ENCODE measurements around the gene YIF1B.

Gene YIF1B

DNA sequence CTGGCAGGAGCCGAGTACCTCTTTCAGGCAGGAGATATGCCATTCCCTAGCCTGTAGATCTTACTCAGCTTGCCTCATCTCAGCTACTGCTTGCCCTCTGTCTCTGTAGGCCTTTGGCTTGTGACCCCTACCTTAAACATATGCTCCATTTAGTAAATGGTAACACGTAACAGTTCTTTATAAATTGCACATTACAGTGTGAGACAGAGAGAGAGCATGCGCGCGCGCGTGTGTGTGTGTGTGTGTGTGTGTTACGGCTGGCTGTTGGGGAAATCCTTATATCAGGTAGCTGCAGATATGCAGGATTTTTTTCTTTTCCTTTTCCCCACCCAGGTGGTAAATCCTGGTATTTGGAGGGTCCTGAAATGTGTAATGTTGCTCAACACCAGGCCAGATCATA, 47.2 kb downstream of the YIF1B start:
- H3K4me1 ChIP-seq (ENCODE audit: insufficient read depth, low read length): no peaks in the 10 kb centered on the region

DNA sequence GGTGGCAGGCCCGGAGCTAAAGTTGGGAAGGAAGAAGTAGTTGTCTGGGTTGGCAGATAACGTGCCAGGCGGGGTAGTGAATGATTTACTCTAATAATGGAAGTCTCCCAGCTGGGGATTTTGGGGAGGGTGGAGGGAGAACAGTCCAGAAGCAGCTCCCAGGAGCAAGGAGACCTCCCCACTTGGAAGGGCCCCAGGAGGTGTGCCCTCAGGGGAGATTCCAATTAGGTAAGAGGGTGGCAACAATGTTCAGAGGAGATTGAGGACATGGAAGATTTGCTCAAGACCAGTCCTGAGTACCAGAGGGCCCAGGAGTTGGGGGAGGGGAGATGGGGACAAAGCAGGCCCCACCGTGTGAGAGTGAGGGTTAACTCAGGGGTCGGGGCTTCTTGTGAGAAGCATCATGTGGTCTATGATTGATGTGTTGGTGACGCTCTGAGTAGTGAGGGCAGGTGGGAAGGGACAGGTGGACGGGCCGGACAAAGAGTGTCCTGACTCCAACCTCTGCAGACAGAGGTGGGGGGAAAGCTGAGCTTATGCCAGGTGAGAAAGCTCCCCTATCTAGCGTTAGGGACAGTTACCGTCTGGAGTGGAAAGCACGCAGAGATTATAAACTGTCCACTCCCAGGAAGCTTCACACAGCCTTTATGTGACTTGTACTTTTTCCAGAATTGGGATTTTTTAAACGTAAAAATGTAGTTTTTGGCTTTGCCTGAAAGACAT, 47.8 kb downstream of the YIF1B start:
- H3K4me2 ChIP-seq (ENCODE audit: insufficient read depth, low read length): no peak overlapping the region
- H4K20me1 ChIP-seq (ENCODE audit: insufficient read depth, low read length): no peaks in the 10 kb centered on the region
- no peaks in the 10 kb centered on the region for H3K27me3 ChIP-seq (ENCODE audit: insufficient read depth, low read length, poor library complexity)
- no peak overlapping the region for H3K4me3 ChIP-seq (ENCODE audit: low read depth in 1 of 2, low read length in 2 of 2)
- no peak overlapping the region for H2AFZ ChIP-seq (ENCODE audit: low read depth, low read length)
- H3K79me2 ChIP-seq (ENCODE audit: insufficient read depth, low read length): no peaks in the 10 kb centered on the region
- H3K4me1 ChIP-seq (ENCODE audit: insufficient read depth, low read length): no peaks in the 10 kb centered on the region
- DNase-seq: no peak
- H3K36me3 ChIP-seq (ENCODE audit: insufficient read depth, low read length): no peaks in the 10 kb centered on the region
- no peak overlapping the region for H3K27ac ChIP-seq (ENCODE audit: low read length)
- H3K9ac ChIP-seq (ENCODE audit: low read depth, low read length): no peak overlapping the region
- no peak for ATAC-seq (ENCODE audit: insufficient read depth, low read depth)
- no peak for TF ChIP-seq EZH2 (IDR thresholded peaks at IDR 0.05; ENCODE audit: borderline replicate concordance, low read depth, low read length, severe bottlenecking)
- TF ChIP-seq, protein P1, sequence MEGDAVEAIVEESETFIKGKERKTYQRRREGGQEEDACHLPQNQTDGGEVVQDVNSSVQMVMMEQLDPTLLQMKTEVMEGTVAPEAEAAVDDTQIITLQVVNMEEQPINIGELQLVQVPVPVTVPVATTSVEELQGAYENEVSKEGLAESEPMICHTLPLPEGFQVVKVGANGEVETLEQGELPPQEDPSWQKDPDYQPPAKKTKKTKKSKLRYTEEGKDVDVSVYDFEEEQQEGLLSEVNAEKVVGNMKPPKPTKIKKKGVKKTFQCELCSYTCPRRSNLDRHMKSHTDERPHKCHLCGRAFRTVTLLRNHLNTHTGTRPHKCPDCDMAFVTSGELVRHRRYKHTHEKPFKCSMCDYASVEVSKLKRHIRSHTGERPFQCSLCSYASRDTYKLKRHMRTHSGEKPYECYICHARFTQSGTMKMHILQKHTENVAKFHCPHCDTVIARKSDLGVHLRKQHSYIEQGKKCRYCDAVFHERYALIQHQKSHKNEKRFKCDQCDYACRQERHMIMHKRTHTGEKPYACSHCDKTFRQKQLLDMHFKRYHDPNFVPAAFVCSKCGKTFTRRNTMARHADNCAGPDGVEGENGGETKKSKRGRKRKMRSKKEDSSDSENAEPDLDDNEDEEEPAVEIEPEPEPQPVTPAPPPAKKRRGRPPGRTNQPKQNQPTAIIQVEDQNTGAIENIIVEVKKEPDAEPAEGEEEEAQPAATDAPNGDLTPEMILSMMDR (IDR thresholded peaks at IDR 0.05; ENCODE audit: borderline replicate concordance, extremely low read depth, low read length, poor library complexity, severe bottlenecking): no peak
- H3K9me3 ChIP-seq (ENCODE audit: insufficient read depth, low read length, severe bottlenecking): no peaks in the 10 kb centered on the region

More for the DNA sequence above, 47.2 kb downstream of the YIF1B start:
- Histone ChIP-seq H3K9ac (ENCODE audit: low read depth, low read length) (no peak overlapping the region), H3K4me2 (ENCODE audit: insufficient read depth, low read length) (no peak overlapping the region), H3K36me3 (ENCODE audit: insufficient read depth, low read length) (no peaks in the 10 kb centered on the region), H4K20me1 (ENCODE audit: insufficient read depth, low read length) (no peaks in the 10 kb centered on the region), H3K27ac (ENCODE audit: low read length) (no peak overlapping the region), H2AFZ (ENCODE audit: low read depth, low read length) (no peak overlapping the region), H3K9me3 (ENCODE audit: insufficient read depth, low read length, severe bottlenecking) (no peaks in the 10 kb centered on the region), H3K27me3 (ENCODE audit: insufficient read depth, low read length, poor library complexity) (no peaks in the 10 kb centered on the region), H3K79me2 (ENCODE audit: insufficient read depth, low read length) (no peaks in the 10 kb centered on the region), H3K4me3 (ENCODE audit: low read depth in 1 of 2, low read length in 2 of 2) (no peak overlapping the region)
- no peak for DNase-seq
- TF ChIP-seq, protein P1 (IDR thresholded peaks at IDR 0.05; ENCODE audit: borderline replicate concordance, extremely low read depth, low read length, poor library complexity, severe bottlenecking): no peak
- no peak for TF ChIP-seq EZH2 (IDR thresholded peaks at IDR 0.05; ENCODE audit: borderline replicate concordance, low read depth, low read length, severe bottlenecking)
- no peak for ATAC-seq (ENCODE audit: insufficient read depth, low read depth)

DNA sequence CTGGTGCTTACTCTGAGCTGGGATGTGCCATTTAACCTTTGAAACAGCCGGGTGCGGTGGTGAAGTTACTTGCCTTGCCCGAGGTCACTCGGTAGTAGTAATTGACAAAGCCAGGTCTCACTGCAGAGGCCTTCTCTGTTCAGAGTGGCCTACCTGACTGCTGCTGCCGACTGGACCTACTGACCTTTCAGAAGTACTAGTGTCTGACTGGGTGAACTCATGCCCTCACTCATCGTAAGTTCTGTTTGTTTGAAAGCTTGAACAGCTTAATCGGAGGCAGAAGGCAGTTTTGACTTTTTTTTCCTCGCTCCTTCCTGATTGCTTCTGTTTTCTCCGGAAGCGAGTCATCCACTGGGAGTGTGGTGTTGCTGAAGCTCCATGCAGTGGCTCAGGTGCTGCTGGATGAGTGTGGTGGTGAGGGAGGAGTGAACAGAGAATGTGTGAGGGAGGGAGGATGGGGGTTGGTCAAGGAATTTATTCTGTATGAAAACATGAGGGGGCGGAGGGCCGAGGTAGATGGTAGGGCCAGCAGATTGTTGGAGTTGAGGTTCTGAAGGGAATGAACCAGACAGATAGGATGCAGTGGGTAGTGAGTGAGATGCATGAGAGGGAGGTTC, 48.7 kb downstream of the YIF1B start:
- Histone ChIP-seq H3K9ac (ENCODE audit: low read depth, low read length) (no peak overlapping the region), H3K79me2 (ENCODE audit: insufficient read depth, low read length) (no peaks in the 10 kb centered on the region), H2AFZ (ENCODE audit: low read depth, low read length) (no peak overlapping the region), H3K9me3 (ENCODE audit: insufficient read depth, low read length, severe bottlenecking) (no peaks in the 10 kb centered on the region), H3K4me3 (ENCODE audit: low read depth in 1 of 2, low read length in 2 of 2) (no peak overlapping the region), H3K27me3 (ENCODE audit: insufficient read depth, low read length, poor library complexity) (no peaks in the 10 kb centered on the region), H3K36me3 (ENCODE audit: insufficient read depth, low read length) (no peaks in the 10 kb centered on the region), H4K20me1 (ENCODE audit: insufficient read depth, low read length) (no peaks in the 10 kb centered on the region), H3K4me2 (ENCODE audit: insufficient read depth, low read length) (no peak overlapping the region), H3K27ac (ENCODE audit: low read length) (no peak overlapping the region), H3K4me1 (ENCODE audit: insufficient read depth, low read length) (no peaks in the 10 kb centered on the region)
- ATAC-seq (ENCODE audit: insufficient read depth, low read depth) (no peak), DNase-seq (no peak)
- TF ChIP-seq, protein P1 (IDR thresholded peaks at IDR 0.05; ENCODE audit: borderline replicate concordance, extremely low read depth, low read length, poor library complexity, severe bottlenecking): no peak
- no peak for TF ChIP-seq EZH2 (IDR thresholded peaks at IDR 0.05; ENCODE audit: borderline replicate concordance, low read depth, low read length, severe bottlenecking)

All from DND-41 (cell line).